H1 (cell line): ENCODE measurements around the gene GMEB1. TPM values are rescaled to one million over a fixed set of nuclear protein-coding genes. Genes with fewer than 3 reads are reported as not detected.

Source experiments
- CTCF ChIA-PET: fragments of 300-600 bp; sonication (Branson Sonifier 250); formaldehyde crosslinking; loops from one replicate; lab custom pipeline; 2021; ENCODE audit not compliant: partially characterized antibody; lab: Charles Lee
- POLR2A ChIA-PET: fragments of 300-600 bp; sonication (Branson Sonifier 250); formaldehyde crosslinking; loops from one replicate; lab custom pipeline; 2021; ENCODE audit warnings: inconsistent platforms; ENCODE audit not compliant: partially characterized antibody; lab: Charles Lee
- DNase-seq, 2 experiments: peaks; one replicate each; pipeline versions ENCODE4 v3.0.0 to v3.0.0-alpha.2; 2010 to 2022; ENCODE audit warnings: low spot score in 2 of 2, low read depth in 1 of 2, mixed read lengths in 1 of 2
- FAIRE-seq: peaks from 2 replicates; lab custom pipeline; 2011; peaks lifted over from hg19 to GRCh38; lab: Jason Lieb, UNC
- H2AFZ ChIP-seq: 2 replicates; pipeline ENCODE4 v1.8.1; 2012; ENCODE audit warnings: low read length, inconsistent platforms
- H2AK5ac ChIP-seq: 2 replicates; pipeline ENCODE4 v1.6.1; 2013; ENCODE audit warnings: low read depth, low read length
- H2BK120ac ChIP-seq: replicated peaks from 2 replicates; pipeline ENCODE3; 2013; ENCODE audit warnings: low read depth, low read length, inconsistent platforms
- H2BK12ac ChIP-seq: 2 replicates; pipeline ENCODE4 v1.6.1; 2013; ENCODE audit warnings: low read depth, low read length
- H2BK15ac ChIP-seq: 2 replicates; pipeline ENCODE4 v1.6.1; 2013; ENCODE audit warnings: low read length
- H2BK20ac ChIP-seq: 2 replicates; pipeline ENCODE4 v1.6.1; 2013; ENCODE audit warnings: low read length
- H2BK5ac ChIP-seq: 2 replicates; pipeline ENCODE4 v1.6.1; 2013; ENCODE audit warnings: low read depth, low read length
- H3K14ac ChIP-seq: 2 replicates; pipeline ENCODE4 v1.6.1; 2013; ENCODE audit warnings: inconsistent platforms; ENCODE audit not compliant: insufficient read length
- H3K18ac ChIP-seq: 2 replicates; pipeline ENCODE4 v1.6.1; 2013; ENCODE audit warnings: low read length; ENCODE audit errors: extremely low read depth
- H3K23ac ChIP-seq: 2 replicates; pipeline ENCODE4 v1.6.1; 2013; ENCODE audit warnings: inconsistent platforms; ENCODE audit not compliant: insufficient read length
- H3K23me2 ChIP-seq: 2 replicates; pipeline ENCODE4 v1.6.1; 2013; ENCODE audit warnings: low read depth, low read length
- H3K27ac ChIP-seq: 2 replicates; pipeline ENCODE4 v1.6.1; 2011; ENCODE audit warnings: low read depth, low read length, inconsistent platforms
- H3K27me3 ChIP-seq, 4 experiments: replicated peaks in 1 of 4; 1 replicate in 1 of 4; 2 replicates in 3 of 4; pipeline versions ENCODE4 v1.6.1 to v1.8.1; 2011 to 2013; ENCODE audit warnings: low read length in 3 of 4, mild to moderate bottlenecking in 3 of 4, inconsistent platforms in 2 of 4, mixed read lengths in 2 of 4, moderate library complexity in 1 of 4; ENCODE audit not compliant: control insufficient read depth in 3 of 4, insufficient read depth in 3 of 4; ENCODE audit errors: extremely low read depth in 1 of 4
- H3K36me3 ChIP-seq, 4 experiments: 2 replicates each; pipeline versions ENCODE4 v1.6.1 to v1.8.1; 2011 to 2013; ENCODE audit warnings: mild to moderate bottlenecking in 4 of 4, low read length in 3 of 4, moderate library complexity in 2 of 4, control low read depth in 1 of 4, inconsistent platforms in 1 of 4; ENCODE audit not compliant: insufficient read depth in 4 of 4, control insufficient read depth in 2 of 4
- H3K4ac ChIP-seq: replicated peaks from 2 replicates; pipeline ENCODE3; 2013; ENCODE audit warnings: low read length, low read depth, mixed read lengths, inconsistent platforms; ENCODE audit not compliant: insufficient read length
- H3K4me1 ChIP-seq, 4 experiments: replicated peaks in 1 of 4; 1 replicate in 1 of 4; 2 replicates in 3 of 4; pipeline versions ENCODE4 v1.6.1 to v1.8.1; 2011 to 2013; ENCODE audit warnings: low read length in 3 of 4, inconsistent platforms in 2 of 4, mixed read lengths in 1 of 4; ENCODE audit not compliant: insufficient read depth in 4 of 4, control insufficient read depth in 3 of 4
- H3K4me2 ChIP-seq, 2 experiments: 2 replicates each; pipeline versions ENCODE4 v1.6.1 to v1.8.1; 2011 to 2013; ENCODE audit warnings: low read depth in 2 of 2, low read length in 2 of 2, control low read depth in 1 of 2, inconsistent platforms in 1 of 2, mild to moderate bottlenecking in 1 of 2; ENCODE audit not compliant: insufficient read depth in 1 of 2
- H3K4me3 ChIP-seq, 4 experiments: fragments of 200-600, 300-600 bp in 1 of 4; sonication (generic), shearing (Covaris generic), sonication (Bioruptor Twin) in 1 of 4; 2 replicates each; pipeline versions ENCODE4 v1.5.1 to v1.8.1; 2011 to 2016; ENCODE audit warnings: low read length in 4 of 4, low read depth in 3 of 4, control low read depth in 2 of 4, inconsistent platforms in 2 of 4, mild to moderate bottlenecking in 2 of 4, mixed read lengths in 1 of 4, moderate library complexity in 1 of 4; ENCODE audit not compliant: insufficient read depth in 2 of 4; ENCODE audit errors: extremely low read depth in 1 of 4
- H3K56ac ChIP-seq: replicated peaks from 2 replicates; pipeline ENCODE3; 2013; ENCODE audit warnings: low read depth, mild to moderate bottlenecking, mixed read lengths, low read length, inconsistent platforms; ENCODE audit not compliant: insufficient read length
- H3K79me1 ChIP-seq: 2 replicates; pipeline ENCODE4 v1.6.1; 2013; ENCODE audit warnings: low read depth, low read length, control low read depth
- H3K79me2 ChIP-seq, 2 experiments: 2 replicates each; pipeline versions ENCODE4 v1.6.1 to v1.8.1; 2012 to 2013; ENCODE audit warnings: low read length in 2 of 2, mild to moderate bottlenecking in 2 of 2, inconsistent platforms in 1 of 2; ENCODE audit not compliant: insufficient read depth in 2 of 2, control insufficient read depth in 1 of 2
- H3K9ac ChIP-seq, 4 experiments: replicated peaks in 1 of 4; 1 replicate in 1 of 4; 2 replicates in 3 of 4; pipeline versions ENCODE4 v1.6.1 to v1.8.1; 2011 to 2013; ENCODE audit warnings: low read depth in 3 of 4, low read length in 3 of 4, control low read depth in 2 of 4, mild to moderate bottlenecking in 2 of 4, moderate library complexity in 2 of 4, inconsistent platforms in 1 of 4; ENCODE audit errors: extremely low read depth in 1 of 4
- H3K9me3 ChIP-seq, 2 experiments: 2 replicates each; pipeline versions ENCODE4 v1.6.1 to v1.8.1; 2012 to 2013; ENCODE audit warnings: mild to moderate bottlenecking in 2 of 2, moderate library complexity in 2 of 2, control low read depth in 1 of 2, inconsistent platforms in 1 of 2, low read depth in 1 of 2, low read length in 1 of 2, mixed read lengths in 1 of 2; ENCODE audit not compliant: insufficient read depth in 2 of 2
- H4K20me1 ChIP-seq, 2 experiments: replicated peaks in 1 of 2; 2 replicates each; pipeline versions ENCODE3 to v1.8.1; 2011 to 2013; ENCODE audit warnings: inconsistent platforms in 2 of 2, low read length in 2 of 2, mild to moderate bottlenecking in 1 of 2; ENCODE audit not compliant: insufficient read depth in 2 of 2, control insufficient read depth in 1 of 2
- H4K5ac ChIP-seq: 2 replicates; pipeline ENCODE4 v1.6.1; 2013; ENCODE audit warnings: low read length, low read depth, mixed read lengths, inconsistent platforms; ENCODE audit not compliant: insufficient read length
- H4K8ac ChIP-seq: 2 replicates; pipeline ENCODE4 v1.8.0; 2013; ENCODE audit warnings: mild to moderate bottlenecking, moderate library complexity, low read length, inconsistent platforms; ENCODE audit not compliant: insufficient read depth; ENCODE audit errors: extremely low read depth
- H4K91ac ChIP-seq: replicated peaks from 2 replicates; pipeline ENCODE3; 2013; ENCODE audit warnings: low read length, mixed read lengths, inconsistent platforms; ENCODE audit not compliant: insufficient read length
- CHD1 ChIP-seq: IDR thresholded peaks from 2 replicates; pipeline ENCODE4 v1.6.1; 2012; ENCODE audit warnings: low read depth, low read length, improper control_type of control experiment
- GTF2F1 ChIP-seq: IDR thresholded peaks from 2 replicates; pipeline ENCODE4 v1.6.1; 2012; ENCODE audit warnings: low read depth, low read length, improper control_type of control experiment, borderline replicate concordance
- KDM1A ChIP-seq: fragments of 200-600, 300-600 bp; sonication (generic); IDR thresholded peaks from 2 replicates; pipeline ENCODE4 v1.7.1; 2016; ENCODE audit warnings: mild to moderate bottlenecking, low read length, borderline replicate concordance
- TCF12 ChIP-seq: IDR thresholded peaks from 2 replicates; pipeline ENCODE4 v1.6.1; 2011; ENCODE audit warnings: low read depth, mild to moderate bottlenecking, low read length
- WGBS, 2 experiments: shearing (Covaris generic) in 1 of 2; methylation state at CpG; one replicate each; pipeline versions ENCODE4 v1.1.6 to v1.1.7; 2013 to 2015; ENCODE audit warnings: low lambda C conversion rate in 2 of 2, mixed read lengths in 2 of 2, inconsistent platforms in 1 of 2, low coverage in 1 of 2, missing lambda C conversion rate in 1 of 2; ENCODE audit not compliant: insufficient replicate concordance in 2 of 2, insufficient coverage in 1 of 2, insufficient read length in 1 of 2; ENCODE audit errors: extremely low coverage in 1 of 2, missing lambda C conversion rate in 1 of 2; 5-methylcytosine and 5-hydroxymethylcytosine counted together
- polyA plus RNA-seq, 7 experiments: library from polyadenylated mRNA; depleted of rRNA in 3 of 7; stranded (reverse) in 5 of 7; unstranded in 2 of 7; fragments of >200 nt in 5 of 7; fragments of 200-250 nt in 2 of 7; gene quantifications; 1 replicate in 5 of 7; 2 replicates in 1 of 7; 4 replicates in 1 of 7; pipeline versions ENCODE4 v1.2.1 to v1.2.3, GENCODE V29; 2011 to 2013; ENCODE audit warnings: missing spikeins in 2 of 7, mixed read lengths in 2 of 7
- total RNA-seq: library from RNA; stranded (reverse); fragmentation: NEBNext Ultra II Directional; extraction: Animal tissue kit (Norgen Biotek cat#: 25700); gene quantifications from 2 replicates; pipeline ENCODE4 v1.2.1, GENCODE V29; 2021

Gene GMEB1
- total and polyA plus RNA-seq, 2 of the 8 experiments (the other 6 are each of a cell fraction or from before 2014, with no cell fraction given): 13.3 to 26.2 TPM

DNA sequence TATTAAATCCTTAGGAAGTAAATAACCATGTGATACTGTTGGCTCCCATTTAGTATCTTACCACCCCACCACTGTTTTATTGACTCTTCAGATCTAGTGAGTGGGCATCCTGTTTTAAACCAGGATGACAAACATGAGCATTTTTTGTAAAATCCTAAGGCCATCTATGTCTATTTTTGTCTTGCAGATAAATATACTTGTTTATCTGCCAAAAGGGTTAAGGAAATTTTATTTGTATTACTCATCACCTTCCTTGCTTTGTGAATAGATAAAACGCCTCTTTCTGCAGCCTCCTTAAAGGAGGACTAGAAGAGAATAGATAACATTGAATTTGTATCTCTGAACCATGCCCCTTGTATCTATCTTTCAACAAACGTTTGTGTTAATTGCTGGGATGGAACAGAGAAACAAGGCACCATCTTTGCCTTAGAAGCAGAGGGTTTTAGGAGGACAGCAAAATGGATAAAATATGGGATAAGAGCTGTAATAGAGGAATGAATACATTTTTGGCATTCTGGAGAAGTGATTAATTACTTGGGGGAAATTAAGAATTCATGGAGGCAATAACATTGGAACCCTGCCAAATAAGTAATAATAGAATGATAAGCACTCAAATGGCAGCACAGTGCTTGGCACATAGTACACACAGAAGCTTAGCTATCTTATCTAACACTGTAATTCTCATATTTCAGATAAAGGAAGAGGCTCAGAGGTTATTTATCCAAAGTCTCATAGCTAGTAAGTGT is 82.9 kb downstream of the GMEB1 start:
- Histone ChIP-seq H3K4ac (no peak overlapping the region), H3K14ac (no peak overlapping the region), H4K5ac (no peak overlapping the region), H2BK5ac (no peak overlapping the region), H3K27ac (no peak overlapping the region), H3K56ac (no peak overlapping the region), H3K9ac (no peak overlapping the region), H3K4me3 (no peak overlapping the region), H3K79me1 (no peaks in the 10 kb centered on the region), H4K91ac (no peak overlapping the region), H3K27me3 (no peaks in the 10 kb centered on the region), H4K8ac (no peak overlapping the region), H4K20me1 (peaks cover 28 to 41% of the 10 kb centered on the region in 2 experiments), H3K9me3 (no peaks in the 10 kb centered on the region), H2AK5ac (no peak overlapping the region), H2BK20ac (no peak overlapping the region), H3K23me2 (no peaks in the 10 kb centered on the region), H3K4me2 (no peak overlapping the region), H2BK120ac (no peak overlapping the region), H2AFZ (no peak overlapping the region), H3K18ac (no peak overlapping the region), H2BK12ac (no peak overlapping the region), H2BK15ac (no peak overlapping the region), H3K23ac (no peak overlapping the region), H3K36me3 (peaks cover 0 to 46% (median 4%) of the 10 kb centered on the region in 4 experiments; a peak in 4 of 8 replicates), H3K79me2 (peaks cover 78 to 100% of the 10 kb centered on the region in 2 experiments), H3K4me1 (peaks cover 0 to 9% (median 1%) of the 10 kb centered on the region in 4 experiments; a peak in 2 of 7 replicates)
- DNase-seq (no peak), FAIRE-seq (no peak)
- WGBS, 2 experiments: 78% methylated on average over 2 of the region's 2 CpGs; no CpG with 5 or more reads in 1 of the 2 experiments
- ChIA-PET CTCF (interaction anchor here (1.3 to 1.8 kb wide), 3 partner anchors 91 to 411 kb away, joined by 3 to 5 read pairs (median 4); no protein-coding TSS in a partner anchor), POLR2A (interaction anchor here (0.6 to 18.9 kb wide), 14 partner anchors 10 to 445 kb away, joined by 3 to 369 read pairs (median 3); partner anchors contain the start of gene YTHDF2)
- TF ChIP-seq GTF2F1 (no peak), TCF12 (no peak), CHD1 (no peak), KDM1A (no peak)
